ENCODE data around the gene MYRFL. TPM values are rescaled to one million over a fixed set of nuclear protein-coding genes. Genes with fewer than 3 reads are reported as not detected.
A peak's percentile ranks its signal among the peaks of the same experiment; 100 is the strongest.

The MYRFL gene
- total RNA-seq, 1 donor from 2014 or later, result 0.20 TPM

GRCh38 chr12:69837191-69837590 lies 12.2 kb downstream of the MYRFL start:
- Histone ChIP-seq H4K20me1 (ENCODE audit: insufficient read depth, low read length) (no peaks in the 10 kb centered on the region), H3K27ac (ENCODE audit: low read depth, low read length) (no peak overlapping the region), H3K36me3 (ENCODE audit: insufficient read depth, low read length) (no peaks in the 10 kb centered on the region), H3K4me3 (ENCODE audit: insufficient read depth, low read depth, low read length) (no peak overlapping the region), H2AFZ (ENCODE audit: low read depth, low read length) (no peak overlapping the region), H3K79me2 (ENCODE audit: insufficient read depth, low read length) (no peaks in the 10 kb centered on the region), H3K27me3 (ENCODE audit: insufficient read depth, low read length) (no peaks in the 10 kb centered on the region), H3K9ac (ENCODE audit: low read length) (no peak overlapping the region), H3K4me2 (ENCODE audit: low read length) (no peak overlapping the region), H3K9me3 (ENCODE audit: insufficient read depth, low read depth, low read length) (no peaks in the 10 kb centered on the region), H3K4me1 (ENCODE audit: insufficient read depth, low read length) (no peaks in the 10 kb centered on the region)
- DNase-seq (ENCODE audit: low read depth), result no peak
- Mint-ChIP-seq H3K36me3 (ENCODE audit: low read depth, unreplicated experiment) (no peaks in the 10 kb centered on the region), H3K27ac (ENCODE audit: unreplicated experiment) (no peak overlapping the region), H3K27me3 (ENCODE audit: low read depth, unreplicated experiment) (no peaks in the 10 kb centered on the region), H3K4me1 (ENCODE audit: low read depth, unreplicated experiment) (no peaks in the 10 kb centered on the region), H3K4me3 (ENCODE audit: unreplicated experiment) (no peak overlapping the region), H3K9me3 (ENCODE audit: unreplicated experiment) (no peaks in the 10 kb centered on the region)
- no peak for FAIRE-seq
- no peak for TF ChIP-seq CTCF (IDR thresholded peaks at IDR 0.05; ENCODE audit: insufficient read depth, low read depth, low read length)
- TF ChIP-seq EZH2 (IDR thresholded peaks at IDR 0.05; ENCODE audit: insufficient read depth, low read length), result no peak

GRCh38 chr12:69837657-69838415 lies 12.8 kb downstream of the MYRFL start:
- H2AFZ ChIP-seq (ENCODE audit: low read depth, low read length), result no peak overlapping the region
- DNase-seq (ENCODE audit: low read depth), result no peak
- Mint-ChIP-seq H3K36me3 (ENCODE audit: low read depth, unreplicated experiment) (no peaks in the 10 kb centered on the region), H3K27me3 (ENCODE audit: low read depth, unreplicated experiment) (no peaks in the 10 kb centered on the region), H3K27ac (ENCODE audit: unreplicated experiment) (peak overlapping the region; percentile 38), H3K9me3 (ENCODE audit: unreplicated experiment) (no peaks in the 10 kb centered on the region), H3K4me1 (ENCODE audit: low read depth, unreplicated experiment) (no peaks in the 10 kb centered on the region), H3K4me3 (ENCODE audit: unreplicated experiment) (no peak overlapping the region)
- no peaks in the 10 kb centered on the region for H3K36me3 ChIP-seq (ENCODE audit: insufficient read depth, low read length)
- H3K4me1 ChIP-seq (ENCODE audit: insufficient read depth, low read length), result no peaks in the 10 kb centered on the region
- no peak overlapping the region for H3K27ac ChIP-seq (ENCODE audit: low read depth, low read length)
- H3K4me2 ChIP-seq (ENCODE audit: low read length), result no peak overlapping the region
- H3K9me3 ChIP-seq (ENCODE audit: insufficient read depth, low read depth, low read length), result no peaks in the 10 kb centered on the region
- no peak overlapping the region for H3K4me3 ChIP-seq (ENCODE audit: insufficient read depth, low read depth, low read length)
- no peaks in the 10 kb centered on the region for H3K79me2 ChIP-seq (ENCODE audit: insufficient read depth, low read length)
- H4K20me1 ChIP-seq (ENCODE audit: insufficient read depth, low read length), result no peaks in the 10 kb centered on the region
- TF ChIP-seq CTCF (IDR thresholded peaks at IDR 0.05; ENCODE audit: insufficient read depth, low read depth, low read length), result no peak
- TF ChIP-seq EZH2 (IDR thresholded peaks at IDR 0.05; ENCODE audit: insufficient read depth, low read length), result no peak
- no peak overlapping the region for H3K9ac ChIP-seq (ENCODE audit: low read length)
- no peaks in the 10 kb centered on the region for H3K27me3 ChIP-seq (ENCODE audit: insufficient read depth, low read length)
- no peak for FAIRE-seq

- Histone ChIP-seq H3K79me2 (ENCODE audit: insufficient read depth, low read length) (no peaks in the 10 kb centered on the region), H3K4me2 (ENCODE audit: low read length) (no peak overlapping the region), H3K9me3 (ENCODE audit: insufficient read depth, low read depth, low read length) (no peaks in the 10 kb centered on the region), H3K4me1 (ENCODE audit: insufficient read depth, low read length) (no peaks in the 10 kb centered on the region), H3K27me3 (ENCODE audit: insufficient read depth, low read length) (no peaks in the 10 kb centered on the region), H2AFZ (ENCODE audit: low read depth, low read length) (no peak overlapping the region), H3K4me3 (ENCODE audit: insufficient read depth, low read depth, low read length) (no peak overlapping the region), H4K20me1 (ENCODE audit: insufficient read depth, low read length) (no peaks in the 10 kb centered on the region), H3K27ac (ENCODE audit: low read depth, low read length) (no peak overlapping the region), H3K9ac (ENCODE audit: low read length) (no peak overlapping the region), H3K36me3 (ENCODE audit: insufficient read depth, low read length) (no peaks in the 10 kb centered on the region)
- Mint-ChIP-seq H3K4me1 (ENCODE audit: low read depth, unreplicated experiment) (no peaks in the 10 kb centered on the region), H3K27ac (ENCODE audit: unreplicated experiment) (no peak overlapping the region), H3K36me3 (ENCODE audit: low read depth, unreplicated experiment) (no peaks in the 10 kb centered on the region), H3K27me3 (ENCODE audit: low read depth, unreplicated experiment) (peaks cover 3% of the 10 kb centered on the region), H3K9me3 (ENCODE audit: unreplicated experiment) (no peaks in the 10 kb centered on the region), H3K4me3 (ENCODE audit: unreplicated experiment) (no peak overlapping the region)
- DNase-seq (ENCODE audit: low read depth) (peak; percentile 18), FAIRE-seq (no peak)
- TF ChIP-seq CTCF (IDR thresholded peaks at IDR 0.05; ENCODE audit: insufficient read depth, low read depth, low read length), result no peak
- no peak for TF ChIP-seq EZH2 (IDR thresholded peaks at IDR 0.05; ENCODE audit: insufficient read depth, low read length)
Observed at GRCh38 chr12:69840727-69841126, 15.7 kb downstream of the MYRFL start.

All from astrocyte (in vitro differentiated cells and primary cell).